ENCODE results near the gene NRG2. TPM values are rescaled to one million over a fixed set of nuclear protein-coding genes. Genes with fewer than 3 reads are reported as not detected.
A peak's percentile ranks its signal among the peaks of the same experiment; 100 is the strongest.

Gene NRG2
- total RNA-seq, 5 donors from 2014 or later (not counting 1 experiment from before 2014, with no cell fraction given), result 0.12 to 0.15 (median 0.12) TPM; not detected in 1

DNA sequence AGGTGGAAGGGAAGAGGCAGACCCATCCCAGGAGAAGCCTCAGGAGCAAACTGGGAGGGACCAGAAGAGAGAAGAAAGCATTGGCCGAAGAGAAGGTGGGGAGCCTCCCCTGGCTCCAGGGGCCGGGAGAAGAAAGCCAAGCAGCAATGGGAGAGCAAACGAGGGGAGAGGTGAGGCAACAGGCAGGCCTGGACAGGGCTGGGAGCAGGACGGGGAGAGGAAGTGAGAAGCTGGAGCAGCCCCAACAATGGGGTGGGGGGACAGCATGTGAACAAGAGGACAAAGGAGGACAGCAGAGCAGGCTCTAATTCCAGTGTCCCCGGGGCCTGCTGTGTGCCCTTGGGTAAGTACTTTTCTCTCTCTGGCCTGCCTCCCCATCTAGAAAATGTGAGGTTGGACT is 132.2 kb downstream of the NRG2 start:
- no peaks in the 10 kb centered on the region for H3K36me3 ChIP-seq (ENCODE audit: control insufficient read depth in 2 of 2, extremely low read depth in 1 of 2, insufficient read depth in 1 of 2, low read length in 1 of 2)
- H3K4me3 ChIP-seq (ENCODE audit: control insufficient read depth in 1 of 2, extremely low read depth in 1 of 2, low read length in 1 of 2), result no peak overlapping the region
- 69% methylated on average over 3 of the region's 5 CpGs for WGBS (ENCODE audit: insufficient coverage)
- H3K27me3 ChIP-seq (replicated peaks in 1 of 2; ENCODE audit: control insufficient read depth in 2 of 2, extremely low read depth in 1 of 2, insufficient read depth in 2 of 2, low read length in 1 of 2), result peaks cover 2 to 27% of the 10 kb centered on the region in 2 experiments
- ChIA-PET CTCF (interaction anchor here in 1 of 2 donors (0.7 kb wide), 1 partner anchor 1118 kb away, joined by 3 read pairs; no protein-coding TSS in a partner anchor), POLR2A (no interaction called here)
- no peaks in the 10 kb centered on the region for H3K4me1 Mint-ChIP-seq
- no peak overlapping the region for H3K27ac ChIP-seq (ENCODE audit: low read length)
- no peak for ATAC-seq (replicated peaks in 1 of 4)
- H3K36me3 Mint-ChIP-seq, result no peaks in the 10 kb centered on the region
- H3K4me1 ChIP-seq (ENCODE audit: control insufficient read depth in 1 of 2, extremely low read depth in 1 of 2, insufficient read depth in 2 of 2, low read length in 2 of 2), result no peaks in the 10 kb centered on the region
- H3K27me3 Mint-ChIP-seq, result peaks cover 16 to 20% of the 10 kb centered on the region in 2 donors
- DNase-seq, result no peak
- no peaks in the 10 kb centered on the region for H3K9me3 Mint-ChIP-seq
- H3K9me3 ChIP-seq, result no peaks in the 10 kb centered on the region
- H3K27ac Mint-ChIP-seq, result no peak overlapping the region
- no peak overlapping the region for H3K4me3 Mint-ChIP-seq

DNA sequence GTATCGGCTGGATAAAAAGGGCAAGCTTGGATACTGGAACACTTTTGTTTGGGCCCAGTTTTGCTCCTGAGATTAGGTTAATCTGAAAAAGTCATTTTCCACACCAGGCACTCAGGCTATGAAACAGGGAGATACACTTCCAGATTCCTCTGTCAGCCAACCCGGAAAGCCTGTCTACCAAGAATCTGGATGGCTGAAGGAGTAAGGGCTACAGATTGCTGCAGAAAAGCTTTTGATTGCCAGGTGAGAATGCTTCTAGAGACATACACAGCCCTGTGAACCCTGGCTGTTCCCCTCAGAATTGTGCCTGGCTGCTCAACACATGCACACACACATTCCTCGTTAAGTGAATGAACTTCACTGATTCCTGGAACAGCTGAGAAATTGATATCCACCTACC is 133.1 kb downstream of the NRG2 start:
- H3K4me1 ChIP-seq (ENCODE audit: control insufficient read depth in 1 of 2, extremely low read depth in 1 of 2, insufficient read depth in 2 of 2, low read length in 2 of 2), result peaks cover 0 to under 1% of the 10 kb centered on the region in 2 experiments
- Mint-ChIP-seq H3K4me1 (no peaks in the 10 kb centered on the region), H3K27me3 (peaks cover 13 to 14% of the 10 kb centered on the region in 2 donors), H3K4me3 (no peak overlapping the region), H3K27ac (no peak overlapping the region), H3K9me3 (no peaks in the 10 kb centered on the region), H3K36me3 (no peaks in the 10 kb centered on the region)
- no peaks in the 10 kb centered on the region for H3K36me3 ChIP-seq (ENCODE audit: control insufficient read depth in 2 of 2, extremely low read depth in 1 of 2, insufficient read depth in 1 of 2, low read length in 1 of 2)
- ChIA-PET POLR2A (no interaction called here), CTCF (no interaction called here)
- DNase-seq (no peak), ATAC-seq (replicated peaks in 1 of 4) (no peak)
- WGBS (ENCODE audit: insufficient coverage), result 100% methylated on average over 1 of the region's 3 CpGs
- no peak overlapping the region for H3K4me3 ChIP-seq (ENCODE audit: control insufficient read depth in 1 of 2, extremely low read depth in 1 of 2, low read length in 1 of 2)
- no peaks in the 10 kb centered on the region for H3K9me3 ChIP-seq
- H3K27me3 ChIP-seq (replicated peaks in 1 of 2; ENCODE audit: control insufficient read depth in 2 of 2, extremely low read depth in 1 of 2, insufficient read depth in 2 of 2, low read length in 1 of 2), result peaks cover 2 to 31% of the 10 kb centered on the region in 2 experiments
- H3K27ac ChIP-seq (ENCODE audit: low read length), result no peak overlapping the region

DNA sequence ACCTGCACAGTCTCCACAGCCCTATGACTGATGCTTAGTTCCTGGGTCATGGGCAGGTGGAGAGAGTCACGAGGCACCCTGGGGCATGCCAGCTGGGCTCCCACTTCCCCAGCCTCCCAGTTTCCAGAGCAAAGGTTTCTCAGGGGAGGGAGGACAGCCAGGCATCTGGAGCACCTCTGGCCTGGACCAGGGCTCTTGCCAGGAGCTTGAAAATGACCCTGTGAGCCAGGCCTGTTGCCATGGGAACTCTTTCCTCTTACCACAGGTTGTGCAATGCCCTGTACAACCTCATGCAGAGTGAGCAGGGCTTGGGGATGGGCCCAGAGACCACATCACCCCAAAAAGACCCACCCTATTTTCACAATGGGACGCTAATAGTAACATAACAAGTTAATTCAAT is 134.3 kb downstream of the NRG2 start:
- ChIA-PET POLR2A (no interaction called here), CTCF (no interaction called here)
- 17% methylated on average over 1 of the region's 2 CpGs for WGBS (ENCODE audit: insufficient coverage)
- Mint-ChIP-seq H3K9me3 (no peaks in the 10 kb centered on the region), H3K4me3 (no peak overlapping the region), H3K27ac (no peak overlapping the region), H3K4me1 (no peaks in the 10 kb centered on the region), H3K36me3 (no peaks in the 10 kb centered on the region), H3K27me3 (peaks cover 7 to 8% of the 10 kb centered on the region in 2 donors)
- ATAC-seq (replicated peaks in 1 of 4), result no peak
- Histone ChIP-seq H3K4me1 (ENCODE audit: control insufficient read depth in 1 of 2, extremely low read depth in 1 of 2, insufficient read depth in 2 of 2, low read length in 2 of 2) (peaks cover 0 to 10% of the 10 kb centered on the region in 2 experiments), H3K9me3 (no peaks in the 10 kb centered on the region), H3K27me3 (replicated peaks in 1 of 2; ENCODE audit: control insufficient read depth in 2 of 2, extremely low read depth in 1 of 2, insufficient read depth in 2 of 2, low read length in 1 of 2) (peaks cover 2 to 36% of the 10 kb centered on the region in 2 experiments), H3K27ac (ENCODE audit: low read length) (no peak overlapping the region), H3K36me3 (ENCODE audit: control insufficient read depth in 2 of 2, extremely low read depth in 1 of 2, insufficient read depth in 1 of 2, low read length in 1 of 2) (no peaks in the 10 kb centered on the region), H3K4me3 (ENCODE audit: control insufficient read depth in 1 of 2, extremely low read depth in 1 of 2, low read length in 1 of 2) (no peak overlapping the region)
- peak in 1 of 35 experiments; percentile 13 for DNase-seq

DNA sequence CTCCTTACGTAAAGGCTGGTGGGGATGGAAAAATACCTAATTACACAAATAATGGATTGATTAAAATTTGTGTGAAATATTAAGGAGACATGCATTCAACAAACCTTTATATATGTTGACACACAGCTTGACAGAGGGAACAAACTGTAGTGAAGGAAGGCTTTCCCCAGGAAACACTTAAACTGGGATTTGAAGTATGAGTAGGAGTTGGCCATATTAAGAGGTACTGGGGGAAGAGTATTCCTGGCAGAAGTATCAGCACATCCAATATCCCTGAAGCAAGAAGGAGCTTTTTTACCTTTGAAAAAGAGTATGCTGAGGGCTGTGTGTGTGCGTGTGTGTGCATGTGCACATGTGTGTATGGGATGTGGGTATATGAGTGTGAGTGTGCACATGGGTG is 136.4 kb downstream of the NRG2 start:
- Mint-ChIP-seq H3K4me3 (no peak overlapping the region), H3K27me3 (peaks cover 17 to 19% of the 10 kb centered on the region in 2 donors), H3K36me3 (no peaks in the 10 kb centered on the region), H3K27ac (no peak overlapping the region), H3K4me1 (peaks cover 5 to 6% (median 6%) of the 10 kb centered on the region in 3 donors), H3K9me3 (no peaks in the 10 kb centered on the region)
- ChIA-PET CTCF (no interaction called here), POLR2A (no interaction called here)
- H3K9me3 ChIP-seq, result no peaks in the 10 kb centered on the region
- peaks cover 10 to 57% of the 10 kb centered on the region in 2 experiments for H3K27me3 ChIP-seq (replicated peaks in 1 of 2; ENCODE audit: control insufficient read depth in 2 of 2, extremely low read depth in 1 of 2, insufficient read depth in 2 of 2, low read length in 1 of 2)
- no peaks in the 10 kb centered on the region for H3K36me3 ChIP-seq (ENCODE audit: control insufficient read depth in 2 of 2, extremely low read depth in 1 of 2, insufficient read depth in 1 of 2, low read length in 1 of 2)
- 100% methylated on average over 1 of the region's 2 CpGs for WGBS (ENCODE audit: insufficient coverage)
- DNase-seq (no peak), ATAC-seq (replicated peaks in 1 of 4) (no peak)
- H3K4me3 ChIP-seq (ENCODE audit: control insufficient read depth in 1 of 2, extremely low read depth in 1 of 2, low read length in 1 of 2), result no peak overlapping the region
- no peak overlapping the region for H3K27ac ChIP-seq (ENCODE audit: low read length)
- H3K4me1 ChIP-seq (ENCODE audit: control insufficient read depth in 1 of 2, extremely low read depth in 1 of 2, insufficient read depth in 2 of 2, low read length in 2 of 2), result peaks cover 0 to 14% of the 10 kb centered on the region in 2 experiments

DNA sequence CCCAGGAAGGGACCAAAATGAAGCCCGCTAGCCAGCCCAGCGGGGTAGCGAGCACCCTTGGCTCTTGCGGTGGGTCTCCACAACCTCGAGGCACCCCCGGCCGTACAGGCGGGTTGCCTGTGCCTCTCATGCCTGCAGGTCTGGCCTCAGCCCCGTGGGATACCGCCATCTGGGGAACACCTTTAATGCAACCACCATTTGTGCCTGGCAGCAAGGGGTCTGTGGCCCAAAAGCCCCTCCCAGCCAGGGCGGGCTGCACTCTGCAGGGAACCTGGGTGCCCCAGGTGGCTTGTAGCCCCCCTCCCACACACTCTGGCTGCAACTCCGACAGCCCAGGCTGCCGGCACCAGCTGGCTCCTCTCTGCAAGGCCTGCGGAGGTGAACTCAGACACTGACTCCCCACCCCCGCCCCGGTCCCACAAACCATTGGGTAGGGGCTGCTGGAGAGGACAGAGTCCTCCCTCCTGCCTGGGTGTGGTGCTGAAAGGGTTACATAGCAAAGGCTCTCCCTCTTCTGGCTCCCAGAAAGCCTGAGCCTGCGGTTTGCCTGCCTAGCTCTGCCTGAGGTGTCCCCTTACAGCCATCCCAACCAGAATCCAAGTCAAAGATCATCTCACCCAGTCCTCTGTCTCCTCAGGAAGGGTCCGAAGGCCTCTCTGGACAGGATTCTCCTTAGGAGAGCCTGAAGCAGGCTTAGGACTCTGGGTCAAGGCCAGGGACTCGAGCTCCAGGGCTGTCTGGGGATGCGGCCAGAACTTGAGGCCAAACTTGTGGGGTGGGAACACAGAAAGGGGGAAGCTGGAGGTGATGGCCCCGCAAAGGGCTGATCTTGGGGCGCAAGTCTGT is 138.1 kb downstream of the NRG2 start:
- DNase-seq (no peak), ATAC-seq (replicated peaks in 1 of 4) (no peak)
- no peak overlapping the region for H3K27ac Mint-ChIP-seq
- Histone ChIP-seq H3K4me3 (ENCODE audit: control insufficient read depth in 1 of 2, extremely low read depth in 1 of 2, low read length in 1 of 2) (no peak overlapping the region), H3K9me3 (no peaks in the 10 kb centered on the region), H3K36me3 (ENCODE audit: control insufficient read depth in 2 of 2, extremely low read depth in 1 of 2, insufficient read depth in 1 of 2, low read length in 1 of 2) (no peaks in the 10 kb centered on the region), H3K4me1 (ENCODE audit: control insufficient read depth in 1 of 2, extremely low read depth in 1 of 2, insufficient read depth in 2 of 2, low read length in 2 of 2) (peaks cover 0 to 14% of the 10 kb centered on the region in 2 experiments), H3K27ac (ENCODE audit: low read length) (no peak overlapping the region), H3K27me3 (replicated peaks in 1 of 2; ENCODE audit: control insufficient read depth in 2 of 2, extremely low read depth in 1 of 2, insufficient read depth in 2 of 2, low read length in 1 of 2) (peaks cover 10 to 61% of the 10 kb centered on the region in 2 experiments)
- H3K4me3 Mint-ChIP-seq, result peak overlapping the region in 2 of 3 donors; percentile 14 to 33
- WGBS (ENCODE audit: insufficient coverage), result 31% methylated on average over 13 of the region's 22 CpGs
- CTCF ChIA-PET, result interaction anchor here in 1 of 2 donors (0.6 kb wide), 1 partner anchor 147 kb away, joined by 3 read pairs; no protein-coding TSS in a partner anchor
- no peaks in the 10 kb centered on the region for H3K36me3 Mint-ChIP-seq
- peaks cover 28 to 30% of the 10 kb centered on the region in 2 donors for H3K27me3 Mint-ChIP-seq
- H3K4me1 Mint-ChIP-seq, result peaks cover 5 to 6% (median 6%) of the 10 kb centered on the region in 3 donors
- POLR2A ChIA-PET, result no interaction called here
- no peaks in the 10 kb centered on the region for H3K9me3 Mint-ChIP-seq

DNA sequence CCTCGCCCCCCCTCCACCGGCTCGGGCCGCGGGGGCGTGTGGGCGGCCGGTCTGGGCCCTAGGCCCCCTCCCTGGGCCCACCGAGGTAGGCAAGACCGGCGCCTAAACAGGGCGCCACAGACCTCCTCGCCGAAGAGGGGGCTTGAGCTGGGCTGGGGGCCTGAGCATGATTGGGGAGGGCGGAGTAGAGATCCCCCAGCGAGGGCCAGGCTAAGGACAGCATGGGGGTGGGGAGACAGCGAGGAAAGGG is 138.6 kb downstream of the NRG2 start:
- no peak overlapping the region for H3K27ac Mint-ChIP-seq
- no peak overlapping the region for H3K27ac ChIP-seq (ENCODE audit: low read length)
- peaks cover 10 to 61% of the 10 kb centered on the region in 2 experiments for H3K27me3 ChIP-seq (replicated peaks in 1 of 2; ENCODE audit: control insufficient read depth in 2 of 2, extremely low read depth in 1 of 2, insufficient read depth in 2 of 2, low read length in 1 of 2)
- no peaks in the 10 kb centered on the region for H3K36me3 ChIP-seq (ENCODE audit: control insufficient read depth in 2 of 2, extremely low read depth in 1 of 2, insufficient read depth in 1 of 2, low read length in 1 of 2)
- DNase-seq, result no peak
- 9% methylated on average over 9 of the region's 17 CpGs for WGBS (ENCODE audit: insufficient coverage)
- H3K4me3 ChIP-seq (ENCODE audit: control insufficient read depth in 1 of 2, extremely low read depth in 1 of 2, low read length in 1 of 2), result no peak overlapping the region
- POLR2A ChIA-PET, result no interaction called here
- peaks cover 5 to 6% (median 6%) of the 10 kb centered on the region in 3 donors for H3K4me1 Mint-ChIP-seq
- H3K4me1 ChIP-seq (ENCODE audit: control insufficient read depth in 1 of 2, extremely low read depth in 1 of 2, insufficient read depth in 2 of 2, low read length in 2 of 2), result peaks cover 0 to 14% of the 10 kb centered on the region in 2 experiments
- H3K4me3 Mint-ChIP-seq, result no peak overlapping the region
- H3K36me3 Mint-ChIP-seq, result no peaks in the 10 kb centered on the region
- no peaks in the 10 kb centered on the region for H3K9me3 ChIP-seq
- CTCF ChIA-PET, result no interaction called here
- H3K27me3 Mint-ChIP-seq, result peaks cover 30 to 34% of the 10 kb centered on the region in 2 donors
- no peak for ATAC-seq (replicated peaks in 1 of 4)
- no peaks in the 10 kb centered on the region for H3K9me3 Mint-ChIP-seq
